Breast epithelium (tissue), 4 donors: ENCODE data around the gene ZBTB40. TPM values are rescaled to one million over a fixed set of nuclear protein-coding genes. Genes with fewer than 3 reads are reported as not detected.

Experiments used
- DNase-seq, 2 donors: peaks; one replicate each; pipeline ENCODE4 v3.0.0-alpha.2; 2019; ENCODE audit warnings: low spot score in 2 of 2
- H3K27ac ChIP-seq, 2 donors: fragments of 200-600 bp; sonication (generic) in 1 of 2; one replicate each; pipeline ENCODE4 v1.5.1; 2016 to 2019; ENCODE audit warnings: mild to moderate bottlenecking in 1 of 2
- H3K27me3 ChIP-seq, 2 donors: fragments of 200-600 bp; sonication (generic) in 1 of 2; one replicate each; pipeline versions ENCODE4 v1.5.1 to v1.6.0; 2017 to 2019; ENCODE audit warnings: control low read depth in 1 of 2, mild to moderate bottlenecking in 1 of 2
- H3K36me3 ChIP-seq: fragments of 200-600 bp; one replicate; pipeline ENCODE4 v1.5.1; 2019
- H3K4me1 ChIP-seq, 2 donors: fragments of 200-600 bp; sonication (generic); one replicate each; pipeline ENCODE4 v1.5.1; 2016 to 2019; ENCODE audit warnings: control low read depth in 1 of 2
- H3K4me3 ChIP-seq, 3 donors: fragments of 200-600 bp; sonication (generic); 1 replicate in 2 of 3; 2 replicates in 1 of 3; pipeline ENCODE4 v1.5.1; 2016 to 2019; ENCODE audit warnings: mild to moderate bottlenecking in 3 of 3, moderate library complexity in 2 of 3
- H3K9me3 ChIP-seq, 2 donors: fragments of 200-600 bp; sonication (generic) in 1 of 2; one replicate each; pipeline ENCODE4 v1.5.1; 2016 to 2019; ENCODE audit warnings: control low read depth in 1 of 2
- CTCF ChIP-seq, 3 donors: fragments of 450-650 bp; IDR thresholded peaks; one replicate each; pipeline ENCODE4 v1.5.1; 2016 to 2017; ENCODE audit warnings: antibody characterized with exemption in 3 of 3, mild to moderate bottlenecking in 3 of 3, moderate library complexity in 3 of 3
- POLR2A ChIP-seq: fragments of 450-650 bp; IDR thresholded peaks from one replicate; pipeline ENCODE4 v1.6.1; 2016; ENCODE audit warnings: antibody characterized with exemption, mild to moderate bottlenecking, moderate library complexity
- POLR2AphosphoS5 ChIP-seq, 3 donors: sonication (generic); formaldehyde crosslinking; IDR thresholded peaks; one replicate each; pipeline ENCODE4 v1.6.1; 2017; ENCODE audit warnings: antibody characterized with exemption in 3 of 3
- intact Hi-C: fragments of 100-400 bp; cut with DNase I; formaldehyde crosslinking; loops from one replicate; pipeline ENCODE4 v1.15.1; 2023; ENCODE audit warnings: low total_unique reads
- total RNA-seq, 3 donors: library from RNA; depleted of rRNA; stranded (reverse); fragments of >200 nt; gene quantifications; one replicate each; pipeline ENCODE4 v1.1.0, GENCODE V29; 2016

The ZBTB40 gene
- total RNA-seq, 3 donors from 2014 or later = 15.7 to 24.6 (median 22.0) TPM

DNA sequence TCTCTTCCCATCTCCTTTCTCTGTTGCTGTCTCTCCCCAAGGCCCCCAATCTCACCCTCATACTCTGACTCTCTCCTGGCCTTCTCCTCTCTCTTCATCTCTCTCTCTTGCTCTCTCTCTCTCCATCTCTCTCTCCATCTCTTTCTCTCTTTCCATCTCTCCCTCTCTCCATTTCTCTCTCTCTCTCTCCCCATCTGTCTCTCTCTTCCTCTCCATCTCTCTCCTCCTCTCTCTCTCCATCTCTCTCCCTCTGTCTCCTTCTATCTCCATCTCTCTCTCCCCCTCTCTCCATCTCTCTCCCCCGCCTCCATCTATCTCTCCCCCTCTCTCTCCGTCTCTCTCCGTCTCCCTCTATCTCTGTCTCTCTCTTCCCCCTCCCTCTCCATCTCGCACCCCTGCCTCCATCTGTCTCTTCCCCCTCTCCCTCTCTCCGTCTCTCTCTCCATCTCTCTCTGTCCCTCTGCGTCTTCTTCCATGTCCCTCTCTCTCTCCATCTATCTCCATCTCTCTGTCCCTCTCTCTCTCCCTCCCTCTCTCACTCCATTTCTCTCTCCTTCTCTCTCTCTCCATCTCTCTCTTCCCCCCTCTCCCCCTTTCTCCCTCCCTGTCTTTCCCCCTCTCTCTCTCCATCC, 95.7 kb downstream of the ZBTB40 start:
- peaks cover 0 to 59% of the 10 kb centered on the region in 2 donors for H3K27me3 ChIP-seq
- intact Hi-C loops = no loop called here

GRCh38 chr1:22547818-22548462, 96.3 kb downstream of the ZBTB40 start:
- intact Hi-C loops = no loop called here
- TF ChIP-seq POLR2AphosphoS5 (IDR thresholded peaks at IDR 0.05) (no peak), POLR2A (no peak), CTCF (IDR thresholded peaks at IDR 0.05) (no peak)

More for the DNA sequence above, 95.7 kb downstream of the ZBTB40 start:
- Histone ChIP-seq H3K4me3 (no peak overlapping the region), H3K27ac (no peak overlapping the region), H3K4me1 (no peaks in the 10 kb centered on the region), H3K9me3 (no peaks in the 10 kb centered on the region), H3K36me3 (no peaks in the 10 kb centered on the region)
- DNase-seq = no peak
- TF ChIP-seq POLR2AphosphoS5 (IDR thresholded peaks at IDR 0.05) (no peak), POLR2A (no peak), CTCF (IDR thresholded peaks at IDR 0.05) (no peak)

DNA sequence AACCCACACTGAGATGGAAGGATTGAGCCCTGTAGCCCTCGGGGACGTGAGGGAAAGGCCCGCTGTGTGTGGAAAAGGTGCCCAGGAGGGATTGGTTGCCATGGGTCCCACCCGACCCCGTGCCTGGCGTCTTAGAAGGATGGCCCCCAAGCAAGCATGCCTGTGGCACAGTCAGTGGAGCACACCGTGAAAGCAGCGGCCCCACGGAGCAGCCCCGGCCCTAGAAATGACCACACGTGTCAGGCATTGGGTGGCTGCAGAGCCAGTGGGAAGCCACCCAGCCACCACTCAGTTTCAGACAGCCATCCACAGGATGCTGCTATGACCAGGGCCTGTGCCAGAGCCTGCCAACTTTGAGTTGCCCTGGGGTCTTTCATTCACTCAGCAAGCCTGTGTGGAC, 98.4 kb downstream of the ZBTB40 start:
- no peak for DNase-seq
- intact Hi-C loops = no loop called here
- TF ChIP-seq POLR2AphosphoS5 (IDR thresholded peaks at IDR 0.05) = no peak
- TF ChIP-seq POLR2A = no peak
- TF ChIP-seq CTCF (IDR thresholded peaks at IDR 0.05) = no peak
- Histone ChIP-seq H3K36me3 (no peaks in the 10 kb centered on the region), H3K4me3 (no peak overlapping the region), H3K4me1 (no peaks in the 10 kb centered on the region), H3K9me3 (no peaks in the 10 kb centered on the region), H3K27me3 (peaks cover 0 to 59% of the 10 kb centered on the region in 2 donors), H3K27ac (no peak overlapping the region)

More at GRCh38 chr1:22547818-22548462, 96.3 kb downstream of the ZBTB40 start:
- no peaks in the 10 kb centered on the region for H3K36me3 ChIP-seq
- H3K27me3 ChIP-seq = peaks cover 0 to 65% of the 10 kb centered on the region in 2 donors
- no peaks in the 10 kb centered on the region for H3K9me3 ChIP-seq
- no peak overlapping the region for H3K27ac ChIP-seq
- no peak for DNase-seq
- no peak overlapping the region for H3K4me3 ChIP-seq
- H3K4me1 ChIP-seq = no peaks in the 10 kb centered on the region

GRCh38 chr1:22551591-22551990, 99.9 kb downstream of the ZBTB40 start:
- no peaks in the 10 kb centered on the region for H3K9me3 ChIP-seq
- DNase-seq = no peak

More at GRCh38 chr1:22551591-22551990, 99.9 kb downstream of the ZBTB40 start:
- Histone ChIP-seq H3K36me3 (no peaks in the 10 kb centered on the region), H3K27ac (no peak overlapping the region), H3K4me1 (no peaks in the 10 kb centered on the region), H3K27me3 (peaks cover 0 to 63% of the 10 kb centered on the region in 2 donors), H3K4me3 (no peak overlapping the region)
- intact Hi-C loops = no loop called here
- TF ChIP-seq CTCF (IDR thresholded peaks at IDR 0.05) (no peak), POLR2AphosphoS5 (IDR thresholded peaks at IDR 0.05) (no peak), POLR2A (no peak)
